Neuronal stem cell (in vitro differentiated cells): ENCODE data around the gene ACSS2.

ENCODE experiments used
- DNase-seq: peaks from one replicate; pipeline ENCODE4 v3.0.0-alpha.2; 2013; ENCODE audit warnings: low spot score
- H2AFZ ChIP-seq: one replicate; pipeline ENCODE4 v1.6.1; 2013; ENCODE audit warnings: mild to moderate bottlenecking, low read length, inconsistent platforms
- H2AK5ac ChIP-seq: 2 replicates; pipeline ENCODE4 v1.6.1; 2013; ENCODE audit warnings: low read depth, mild to moderate bottlenecking, inconsistent platforms, low read length, moderate library complexity, mixed read lengths
- H2BK120ac ChIP-seq: 2 replicates; pipeline ENCODE4 v1.6.1; 2013; ENCODE audit warnings: low read depth, mild to moderate bottlenecking, inconsistent platforms, low read length, moderate library complexity, mixed read lengths
- H2BK12ac ChIP-seq: one replicate; pipeline ENCODE4 v1.6.1; 2013; ENCODE audit warnings: low read length, inconsistent platforms
- H2BK15ac ChIP-seq: 2 replicates; pipeline ENCODE4 v1.6.1; 2013; ENCODE audit warnings: mild to moderate bottlenecking, low read length, inconsistent platforms, mixed read lengths
- H2BK5ac ChIP-seq: one replicate; pipeline ENCODE4 v1.6.1; 2013; ENCODE audit warnings: inconsistent platforms, mild to moderate bottlenecking, low read length, moderate library complexity
- H3K14ac ChIP-seq: one replicate; pipeline ENCODE4 v1.6.1; 2013; ENCODE audit warnings: low read length, inconsistent platforms
- H3K18ac ChIP-seq: 2 replicates; pipeline ENCODE4 v1.6.1; 2013; ENCODE audit warnings: low read length, inconsistent platforms
- H3K23ac ChIP-seq: 2 replicates; pipeline ENCODE4 v1.6.1; 2013; ENCODE audit warnings: low read depth, mild to moderate bottlenecking, mixed read lengths, low read length, inconsistent platforms; ENCODE audit not compliant: poor library complexity
- H3K27ac ChIP-seq: replicated peaks from 3 replicates; pipeline ENCODE4 v1.5.1; 2013; ENCODE audit warnings: low read length, inconsistent platforms
- H3K27me3 ChIP-seq, 3 experiments: 2 replicates each; pipeline ENCODE4 v1.6.1; 2013; ENCODE audit warnings: low read length in 3 of 3, mild to moderate bottlenecking in 2 of 3, inconsistent platforms in 1 of 3, low read depth in 1 of 3, mixed read lengths in 1 of 3, moderate library complexity in 1 of 3; ENCODE audit not compliant: control insufficient read depth in 3 of 3, insufficient read depth in 3 of 3
- H3K36me3 ChIP-seq, 2 donors: replicated peaks in 1 of 2; 2 replicates each; pipeline ENCODE4 v1.6.1; 2013; ENCODE audit warnings: low read length in 2 of 2; ENCODE audit not compliant: control insufficient read depth in 2 of 2, insufficient read depth in 2 of 2
- H3K4ac ChIP-seq: 2 replicates; pipeline ENCODE4 v1.6.1; 2013; ENCODE audit warnings: inconsistent platforms, mild to moderate bottlenecking, low read length, moderate library complexity
- H3K4me1 ChIP-seq, 2 donors: 1 replicate in 1 of 2; 2 replicates in 1 of 2; pipeline ENCODE4 v1.6.1; 2013; ENCODE audit warnings: low read length in 2 of 2, low read depth in 1 of 2; ENCODE audit not compliant: control insufficient read depth in 2 of 2, insufficient read depth in 1 of 2
- H3K4me2 ChIP-seq: one replicate; pipeline ENCODE4 v1.6.1; 2013; ENCODE audit warnings: mild to moderate bottlenecking, low read length, inconsistent platforms; ENCODE audit not compliant: insufficient read depth, poor library complexity, severe bottlenecking
- H3K4me3 ChIP-seq, 2 donors: 2 replicates each; pipeline ENCODE4 v1.5.1; 2013; ENCODE audit warnings: low read length in 2 of 2, mild to moderate bottlenecking in 2 of 2, inconsistent platforms in 1 of 2, moderate library complexity in 1 of 2
- H3K79me1 ChIP-seq: one replicate; pipeline ENCODE4 v1.6.1; 2013; ENCODE audit warnings: low read depth, mild to moderate bottlenecking, inconsistent platforms, low read length, moderate library complexity
- H3K9ac ChIP-seq: one replicate; pipeline ENCODE4 v1.6.1; 2013; ENCODE audit warnings: mild to moderate bottlenecking, low read depth, low read length, inconsistent platforms; ENCODE audit not compliant: poor library complexity
- H3K9me3 ChIP-seq, 2 donors: replicated peaks in 1 of 2; 2 replicates each; pipeline versions ENCODE3 to v1.6.1; 2013; ENCODE audit warnings: low read length in 2 of 2, mild to moderate bottlenecking in 2 of 2, inconsistent platforms in 1 of 2, low read depth in 1 of 2, mixed read lengths in 1 of 2, moderate library complexity in 1 of 2; ENCODE audit not compliant: control insufficient read depth in 2 of 2, insufficient read depth in 1 of 2
- H4K8ac ChIP-seq: one replicate; pipeline ENCODE4 v1.6.1; 2013; ENCODE audit warnings: low read depth, mild to moderate bottlenecking, inconsistent platforms, low read length, moderate library complexity
- H4K91ac ChIP-seq: one replicate; pipeline ENCODE4 v1.6.1; 2013; ENCODE audit warnings: low read length, low read depth, mild to moderate bottlenecking, inconsistent platforms; ENCODE audit not compliant: poor library complexity
- WGBS, 2 donors: extraction: QIAGEN DNeasy Blood & Tissue Kit; methylation state at CpG; one replicate each; pipeline ENCODE4 v1.1.7; 2013; ENCODE audit warnings: missing lambda C conversion rate in 2 of 2, mixed read lengths in 1 of 2; ENCODE audit not compliant: insufficient read length in 2 of 2, insufficient replicate concordance in 1 of 2; ENCODE audit errors: extremely low coverage in 2 of 2; 5-methylcytosine and 5-hydroxymethylcytosine counted together

ACSS2 gene

GRCh38 chr20:34842143-34842542 is 34.3 kb upstream of the ACSS2 start:
- H3K79me1 ChIP-seq, result no peaks in the 10 kb centered on the region
- H4K91ac ChIP-seq, result no peak overlapping the region
- H2BK5ac ChIP-seq, result no peak overlapping the region
- H3K27ac ChIP-seq, result no peak overlapping the region
- H3K9ac ChIP-seq, result no peak overlapping the region
- no peak overlapping the region for H3K14ac ChIP-seq
- no peak overlapping the region for H2AFZ ChIP-seq
- H2AK5ac ChIP-seq, result no peak overlapping the region
- H3K4ac ChIP-seq, result no peak overlapping the region
- H3K36me3 ChIP-seq, result peaks cover 3 to 15% of the 10 kb centered on the region in 2 donors
- no peak for DNase-seq
- H3K18ac ChIP-seq, result no peak overlapping the region
- H2BK15ac ChIP-seq, result no peak overlapping the region
- H3K4me3 ChIP-seq, result no peak overlapping the region
- no CpG with 5 or more reads among the region's 2 CpGs for WGBS, 2 donors
- no peaks in the 10 kb centered on the region for H3K9me3 ChIP-seq
- no peak overlapping the region for H2BK120ac ChIP-seq
- H3K27me3 ChIP-seq, result no peaks in the 10 kb centered on the region
- no peak overlapping the region for H3K4me2 ChIP-seq
- H4K8ac ChIP-seq, result no peak overlapping the region
- no peaks in the 10 kb centered on the region for H3K4me1 ChIP-seq
- H2BK12ac ChIP-seq, result no peak overlapping the region
- H3K23ac ChIP-seq, result no peak overlapping the region

- H3K18ac ChIP-seq, result no peak overlapping the region
Observed at GRCh38 chr20:34843421-34843820, 33.0 kb upstream of the ACSS2 start.

DNA sequence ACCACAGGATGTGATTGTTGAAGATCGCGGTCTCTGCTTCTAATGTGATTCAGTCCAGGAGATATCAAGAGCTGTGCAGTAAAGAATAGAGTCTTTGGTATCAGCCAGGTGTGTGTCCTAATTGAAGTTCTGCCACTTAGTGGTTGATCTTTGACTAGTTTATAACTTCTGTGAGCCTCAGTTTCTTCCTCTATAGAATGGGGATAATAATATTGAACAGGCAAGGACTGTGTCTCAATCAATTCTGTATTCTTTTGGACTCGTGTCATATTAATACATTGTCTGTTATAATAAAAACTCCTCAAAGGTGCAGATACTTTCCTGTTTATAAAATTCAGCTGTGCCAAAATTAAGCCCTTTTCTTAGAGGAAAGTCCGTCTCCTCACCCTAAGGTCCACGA is 27.8 kb upstream of the ACSS2 start:
- no peaks in the 10 kb centered on the region for H3K79me1 ChIP-seq
- no peaks in the 10 kb centered on the region for H3K4me1 ChIP-seq
- no peak for DNase-seq
- H2AK5ac ChIP-seq, result no peak overlapping the region
- H3K9me3 ChIP-seq, result no peaks in the 10 kb centered on the region
- H4K91ac ChIP-seq, result no peak overlapping the region
- H3K4me3 ChIP-seq, result no peak overlapping the region
- no peak overlapping the region for H2AFZ ChIP-seq
- H3K23ac ChIP-seq, result no peak overlapping the region
- no peak overlapping the region for H2BK15ac ChIP-seq
- H4K8ac ChIP-seq, result no peak overlapping the region
- no peak overlapping the region for H3K14ac ChIP-seq
- no peak overlapping the region for H3K9ac ChIP-seq
- WGBS, 2 donors, result no CpG with 5 or more reads among the region's 5 CpGs
- H3K4ac ChIP-seq, result no peak overlapping the region
- H2BK120ac ChIP-seq, result no peak overlapping the region
- no peak overlapping the region for H3K18ac ChIP-seq
- no peaks in the 10 kb centered on the region for H3K27me3 ChIP-seq
- no peak overlapping the region for H2BK12ac ChIP-seq
- H3K27ac ChIP-seq, result no peak overlapping the region
- peaks cover 22 to 67% of the 10 kb centered on the region in 2 donors for H3K36me3 ChIP-seq
- H2BK5ac ChIP-seq, result no peak overlapping the region
- no peak overlapping the region for H3K4me2 ChIP-seq

More at GRCh38 chr20:34843421-34843820, 33.0 kb upstream of the ACSS2 start:
- Histone ChIP-seq H3K4me3 (no peak overlapping the region), H2BK15ac (no peak overlapping the region), H2BK120ac (no peak overlapping the region), H3K4me1 (no peaks in the 10 kb centered on the region), H3K4ac (no peak overlapping the region), H4K8ac (no peak overlapping the region), H2AK5ac (no peak overlapping the region), H3K27me3 (no peaks in the 10 kb centered on the region), H3K9me3 (no peaks in the 10 kb centered on the region), H3K36me3 (peaks cover 3 to 24% of the 10 kb centered on the region in 2 donors), H4K91ac (no peak overlapping the region), H2BK5ac (no peak overlapping the region), H3K79me1 (no peaks in the 10 kb centered on the region), H2AFZ (no peak overlapping the region), H3K27ac (no peak overlapping the region), H2BK12ac (no peak overlapping the region), H3K4me2 (no peak overlapping the region), H3K23ac (no peak overlapping the region), H3K9ac (no peak overlapping the region), H3K14ac (no peak overlapping the region)
- WGBS, 2 donors, result no CpG with 5 or more reads among the region's 2 CpGs
- DNase-seq, result no peak

DNA sequence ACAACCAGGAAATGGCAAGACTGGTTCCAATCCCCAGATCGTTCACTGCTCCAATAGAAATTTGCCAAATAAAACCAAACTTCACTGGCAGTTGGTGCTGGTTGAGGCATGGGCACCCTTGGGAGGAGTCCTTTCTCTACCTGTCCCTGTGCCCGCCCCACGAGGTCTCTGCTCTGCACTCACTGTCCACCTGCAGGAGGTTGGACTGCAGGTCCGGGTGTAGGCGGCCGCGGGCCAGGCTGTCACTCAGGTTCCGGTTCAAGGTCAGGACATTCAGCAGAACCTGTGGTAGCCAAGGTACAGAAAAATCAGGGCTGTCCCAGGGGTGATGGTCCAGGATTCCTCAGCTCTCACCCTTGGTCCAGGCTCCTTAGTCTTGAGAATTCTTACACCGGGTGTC is 26.6 kb upstream of the ACSS2 start:
- WGBS, 2 donors, result no CpG with 5 or more reads among the region's 9 CpGs
- Histone ChIP-seq H2AFZ (no peak overlapping the region), H3K27ac (no peak overlapping the region), H2AK5ac (no peak overlapping the region), H2BK15ac (no peak overlapping the region), H3K4me3 (no peak overlapping the region), H3K4ac (no peak overlapping the region), H3K9me3 (no peaks in the 10 kb centered on the region), H2BK5ac (no peak overlapping the region), H4K91ac (no peak overlapping the region), H3K4me2 (no peak overlapping the region), H3K4me1 (no peaks in the 10 kb centered on the region), H2BK12ac (no peak overlapping the region), H2BK120ac (no peak overlapping the region), H3K36me3 (peaks cover 27 to 76% of the 10 kb centered on the region in 2 donors), H3K23ac (no peak overlapping the region), H3K79me1 (no peaks in the 10 kb centered on the region), H4K8ac (no peak overlapping the region), H3K27me3 (no peaks in the 10 kb centered on the region), H3K9ac (no peak overlapping the region), H3K18ac (no peak overlapping the region), H3K14ac (no peak overlapping the region)
- no peak for DNase-seq
